GM19452 (cell line): ENCODE data around the gene JCHAIN.
"Not testable (repeated sequence)": the region's sequence is repeated elsewhere in the genome, so short reads cannot be mapped to it uniquely, and the experiment has no call there.

Experiments
- ATAC-seq: cut with Tn5 transposase; IDR thresholded peaks from one replicate; pipeline ENCODE4 v1.9.1; 2021; ENCODE audit not compliant: unreplicated experiment

The JCHAIN gene

GRCh38 chr4:70666369-70666768, at the start of gene JCHAIN:
Gene JCHAIN (minus strand): TSS chr4:70666508. CDS start chr4:70666490, 18 bp downstream.
- ATAC-seq = no peak

GRCh38 chr4:70715097-70715496, 48.8 kb upstream of the JCHAIN start:
- no peak for ATAC-seq

- peak; percentile 53 for ATAC-seq
These were observed 48.0 kb upstream of the JCHAIN start for GRCh38 chr4:70714079-70714887.

DNA sequence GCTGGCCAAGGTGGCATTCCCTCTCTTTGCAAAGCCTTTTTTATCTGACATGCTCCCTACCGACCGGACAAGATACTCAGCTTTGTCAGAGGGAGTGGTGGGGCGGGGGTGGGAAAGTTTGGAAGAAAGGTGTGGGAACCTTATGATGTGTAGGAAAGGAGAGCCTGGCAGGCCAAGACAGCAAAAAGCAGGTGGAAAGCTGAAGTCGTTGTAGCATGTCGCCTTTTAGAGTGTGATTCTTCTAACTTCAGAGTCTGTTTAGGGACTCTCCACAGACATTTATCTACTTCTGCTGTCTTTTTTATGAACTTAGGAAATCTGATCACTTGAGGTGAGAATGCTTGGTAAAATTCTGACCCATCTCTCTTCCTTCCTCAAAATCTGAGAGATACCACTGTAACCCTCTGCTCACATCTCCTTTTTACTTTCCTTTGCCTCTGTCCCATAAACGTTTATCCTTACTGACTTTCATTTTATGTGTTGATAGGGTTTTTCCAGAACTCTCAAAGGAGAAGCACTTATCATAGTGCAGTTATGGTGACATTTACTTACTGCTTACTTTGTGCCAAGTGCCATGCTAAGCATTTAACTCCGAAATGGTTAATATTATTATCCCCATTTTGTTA, 47.3 kb upstream of the JCHAIN start:
- peak; percentile 42 for ATAC-seq

DNA sequence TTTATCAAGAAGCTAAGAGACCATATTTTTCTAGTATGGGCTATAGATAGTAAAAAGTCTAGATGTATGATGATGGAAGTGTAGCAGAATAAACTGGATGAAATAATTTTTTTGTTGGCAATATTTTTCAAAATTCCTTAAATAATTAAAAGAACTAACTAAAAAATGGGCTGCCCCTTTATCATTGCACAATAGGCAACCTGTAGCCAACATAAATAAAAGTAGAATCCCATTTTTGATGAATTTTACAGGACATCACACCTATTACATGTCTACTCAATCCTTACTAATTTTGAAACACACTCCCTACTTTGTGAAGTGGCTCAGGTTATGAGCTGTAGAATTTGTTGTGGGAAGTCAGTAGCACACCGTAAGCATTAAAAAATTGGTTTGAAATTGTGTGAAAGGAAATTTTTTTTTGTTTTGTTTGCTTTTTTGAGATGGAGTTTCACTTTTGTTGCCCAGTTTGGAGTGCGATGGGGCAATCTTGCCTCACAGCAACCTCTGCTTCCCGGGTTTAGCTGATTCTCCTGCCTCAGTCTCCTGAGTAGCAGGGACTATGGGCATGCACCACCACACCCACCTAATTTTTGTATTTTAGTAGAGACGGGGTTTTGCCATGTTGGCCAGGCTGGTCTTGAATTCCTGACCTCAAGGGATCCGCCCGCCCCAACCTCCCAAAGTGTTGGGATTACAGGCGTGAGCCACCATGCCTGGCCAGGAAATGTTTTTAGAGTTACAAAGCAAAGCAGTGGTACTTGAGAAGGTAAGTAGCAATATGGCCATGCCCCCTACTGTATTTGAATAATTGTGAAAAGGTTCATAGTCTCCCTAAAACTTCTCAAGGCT, 46.5 kb upstream of the JCHAIN start:
- peak; percentile 3 for ATAC-seq

GRCh38 chr4:70712150-70712549, 45.8 kb upstream of the JCHAIN start:
- ATAC-seq = no peak

DNA sequence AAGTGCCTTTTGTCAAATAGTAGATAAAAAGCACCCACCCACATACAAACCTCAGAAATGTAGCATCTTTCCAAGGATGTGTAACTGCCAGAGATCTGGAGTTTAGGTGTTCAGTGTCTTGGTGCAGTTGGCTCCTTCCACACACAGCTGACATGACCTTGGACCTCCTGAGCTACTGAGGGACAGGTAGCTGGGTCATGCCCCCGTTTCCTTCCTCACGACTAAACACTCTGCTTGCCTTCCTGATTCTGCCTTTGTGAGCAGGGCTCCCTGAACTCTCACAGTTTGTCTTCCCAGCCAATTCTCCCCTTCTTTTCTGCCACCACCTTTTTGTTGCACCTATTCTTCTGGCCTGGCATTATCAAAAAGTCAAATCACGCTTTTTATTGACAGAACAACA, 45.3 kb upstream of the JCHAIN start:
- ATAC-seq = no peak

DNA sequence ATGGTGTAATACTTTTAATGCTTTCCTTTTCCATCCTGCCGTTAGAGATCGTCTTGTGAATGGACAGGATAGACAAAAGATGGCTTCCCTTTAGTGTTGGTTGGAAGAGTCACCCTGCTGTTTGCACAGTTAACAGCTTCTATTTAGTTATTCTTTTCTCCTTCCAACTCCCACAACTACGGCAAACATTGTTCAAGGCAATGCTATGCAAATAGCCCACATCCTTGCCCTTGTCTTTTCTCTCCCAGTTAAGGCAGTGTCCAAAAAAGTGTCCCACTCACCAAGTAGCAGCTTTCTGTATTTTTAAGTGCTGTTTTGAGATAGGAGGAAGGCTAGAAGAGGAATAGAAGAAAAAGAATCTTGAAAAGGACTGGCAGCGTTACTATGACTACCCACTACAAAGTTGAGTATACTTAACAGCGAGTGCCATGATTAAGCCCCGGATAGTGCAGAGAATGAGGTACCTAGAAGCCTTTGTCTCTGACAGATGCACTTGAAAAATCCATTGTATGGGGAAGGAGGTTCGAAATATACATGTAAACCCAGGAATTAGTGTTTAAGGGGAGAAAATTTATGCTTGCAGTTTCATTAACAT, 43.4 kb upstream of the JCHAIN start:
- ATAC-seq = no peak

- no peak for ATAC-seq
These were observed 40.2 kb upstream of the JCHAIN start for GRCh38 chr4:70706516-70706915.

- no peak for ATAC-seq
These were observed 39.7 kb upstream of the JCHAIN start for GRCh38 chr4:70706044-70706461.

- peak; percentile 61 for ATAC-seq
These were observed 39.1 kb upstream of the JCHAIN start for GRCh38 chr4:70705183-70706043.

DNA sequence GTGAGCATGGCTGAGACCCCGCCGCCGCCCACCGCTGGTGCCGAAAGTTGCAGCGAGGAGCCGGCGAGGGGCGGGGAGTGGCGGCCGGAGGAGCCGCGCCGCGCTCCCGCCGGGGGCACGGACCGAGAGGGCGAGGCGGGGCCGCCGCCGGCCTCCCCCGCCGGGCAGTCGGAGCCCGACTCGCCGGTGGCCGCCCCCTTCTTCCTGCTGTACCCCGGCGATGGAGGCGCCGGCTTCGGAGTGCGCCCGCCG, 38.5 kb upstream of the JCHAIN start:
- peak; percentile 37 for ATAC-seq

GRCh38 chr4:70704215-70704930, 38.1 kb upstream of the JCHAIN start:
- peak; percentile 66 for ATAC-seq

DNA sequence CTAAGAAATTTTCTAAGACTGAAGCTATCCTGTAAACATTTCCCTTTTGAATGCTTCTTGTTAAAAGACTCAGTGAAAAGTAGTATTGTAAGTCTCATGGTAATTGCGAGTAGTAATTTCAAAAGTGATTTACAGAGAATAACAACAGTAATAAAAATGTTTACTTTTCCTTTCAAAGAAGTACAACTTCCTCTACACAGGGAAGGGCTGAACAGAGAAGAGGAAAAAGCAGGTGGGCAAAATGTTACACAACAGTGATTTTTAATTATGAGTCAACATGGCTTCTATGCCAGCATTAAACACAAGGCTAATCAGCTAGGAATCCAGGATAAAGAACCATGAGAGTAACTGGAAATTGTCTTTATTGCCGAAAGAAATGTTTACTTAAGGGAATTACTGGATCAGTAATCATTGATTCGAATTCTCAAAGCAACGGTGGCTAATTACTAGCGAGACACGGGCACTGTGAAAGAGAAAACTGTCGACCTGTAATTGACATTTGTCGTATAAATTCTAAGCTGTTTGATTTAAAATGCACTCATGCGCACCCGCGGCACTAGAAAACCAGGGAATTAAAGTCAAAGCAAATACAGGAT, 37.4 kb upstream of the JCHAIN start:
- no peak for ATAC-seq

GRCh38 chr4:70702592-70702991, 36.3 kb upstream of the JCHAIN start:
- ATAC-seq = not testable (repeated sequence)

DNA sequence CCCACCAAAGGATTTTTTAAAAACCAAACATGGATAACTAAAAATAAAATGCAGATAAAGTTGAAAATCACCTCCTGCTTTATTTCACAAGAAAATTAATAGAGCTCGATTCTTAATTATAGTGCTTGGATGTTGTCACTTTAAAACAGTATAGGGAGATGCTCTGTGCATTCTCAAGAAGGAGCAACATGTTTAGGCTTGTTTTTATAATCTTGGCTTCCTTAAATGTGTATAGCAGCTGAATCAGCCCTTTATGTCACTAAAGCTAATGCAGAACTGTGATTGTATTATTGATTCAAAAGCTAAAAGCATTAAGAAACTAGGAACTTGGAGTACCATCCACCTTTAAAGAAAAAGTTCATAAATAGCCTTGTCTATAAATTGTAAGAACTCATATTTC, 35.0 kb upstream of the JCHAIN start:
- no peak for ATAC-seq

- no peak for ATAC-seq
These were observed 34.4 kb upstream of the JCHAIN start for GRCh38 chr4:70700712-70701111.

DNA sequence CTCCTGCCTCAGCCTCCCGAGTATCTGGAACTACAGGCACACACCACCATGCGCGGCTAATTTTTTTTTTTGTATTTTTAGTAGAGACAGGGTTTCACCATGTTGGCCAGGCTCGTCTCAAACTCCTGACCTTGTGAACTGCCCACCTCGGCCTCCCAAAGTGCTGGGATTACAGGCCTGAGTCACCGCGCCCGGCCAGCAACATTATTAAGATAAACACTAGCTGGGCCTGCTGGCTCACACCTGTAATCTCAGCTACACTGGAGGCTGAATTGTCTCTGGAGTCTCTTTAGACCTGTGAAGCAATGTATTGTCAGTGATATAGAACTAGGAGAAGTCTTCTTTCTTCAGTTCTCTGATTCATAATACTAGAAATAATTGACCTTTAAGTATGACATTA, 32.1 kb upstream of the JCHAIN start:
- ATAC-seq = not testable (repeated sequence)

GRCh38 chr4:70694633-70695032, 28.3 kb upstream of the JCHAIN start:
- not testable (repeated sequence) for ATAC-seq
